ENCODE data around the gene TPM3. TPM values are rescaled to one million over a fixed set of nuclear protein-coding genes. Genes with fewer than 3 reads are reported as not detected.

The TPM3 gene
- total and polyA plus RNA-seq, 9 of the 15 experiments (the other 6 are each of a cell fraction or from before 2014, with no cell fraction given): 202 to 604 (median 421) TPM

- TF ChIP-seq ARHGAP35 (IDR thresholded peaks at IDR 0.05; ENCODE audit: partially characterized antibody) (no peak), XRCC3 (IDR thresholded peaks at IDR 0.05) (peak; percentile 79; the same call in 1 of the 2 replicates), NRF1 (conservative IDR thresholded peaks at IDR 0.05 in 1 of 2, IDR thresholded peaks at IDR 0.05 in 1 of 2) (no peak), PTRF (tag; IDR thresholded peaks at IDR 0.05) (no peak), ZNF668 (CRISPR knock-in tag; IDR thresholded peaks at IDR 0.05) (no peak), SMARCA5 (IDR thresholded peaks at IDR 0.05) (no peak), HMG20B (CRISPR knock-in tag; IDR thresholded peaks at IDR 0.05) (no peak), RBM17 (IDR thresholded peaks at IDR 0.05; ENCODE audit: borderline replicate concordance, low read depth, low read length) (no peak), PRPF4 (IDR thresholded peaks at IDR 0.05; ENCODE audit: insufficient read depth, low read depth, low read length, poor library complexity, severe bottlenecking) (no peak), ZNF184 (CRISPR knock-in tag; IDR thresholded peaks at IDR 0.05) (no peak), BACH1 (tag; IDR thresholded peaks at IDR 0.05) (no peak), RBM25 (IDR thresholded peaks at IDR 0.05; ENCODE audit: low read depth, low read length, severe bottlenecking) (peak; percentile 13), KLF13 (tag; IDR thresholded peaks at IDR 0.05; ENCODE audit: borderline replicate concordance, low read depth) (no peak), HDAC3 (IDR thresholded peaks at IDR 0.05; ENCODE audit: borderline replicate concordance, partially characterized antibody) (no peak), FOXP1 (CRISPR knock-in tag; IDR thresholded peaks at IDR 0.05) (no peak), CBX3 (IDR thresholded peaks at IDR 0.05; ENCODE audit: borderline replicate concordance in 1 of 2, low read length in 2 of 2) (peak in 1 of 2 experiments; percentile 98; a peak in 2 of 3 replicates), SRSF9 (IDR thresholded peaks at IDR 0.05; ENCODE audit: borderline replicate concordance, low read depth, low read length) (no peak), MECOM (CRISPR knock-in tag; IDR thresholded peaks at IDR 0.05) (no peak), HBP1 (CRISPR knock-in tag; IDR thresholded peaks at IDR 0.05) (no peak), YBX1 (IDR thresholded peaks at IDR 0.05) (no peak), SIRT6 (IDR thresholded peaks at IDR 0.05; ENCODE audit: low read depth, low read length) (no peak), ZNF76 (CRISPR knock-in tag; IDR thresholded peaks at IDR 0.05; ENCODE audit: borderline replicate concordance) (no peak), MAX (CRISPR knock-in tag; IDR thresholded peaks at IDR 0.05) (no peak), TARDBP (IDR thresholded peaks at IDR 0.05) (no peak), RHOXF2B (CRISPR knock-in tag; conservative IDR thresholded peaks at IDR 0.05) (no peak), NONO (IDR thresholded peaks at IDR 0.05; ENCODE audit: low read depth in 2 of 2, low read length in 1 of 2) (no peak), MCM7 (IDR thresholded peaks at IDR 0.05) (no peak), ZNF551 (CRISPR knock-in tag; IDR thresholded peaks at IDR 0.05) (no peak), EWSR1 (IDR thresholded peaks at IDR 0.05; ENCODE audit: borderline replicate concordance, low read depth, partially characterized antibody) (no peak)
- TF ChIP-seq, protein P1, sequence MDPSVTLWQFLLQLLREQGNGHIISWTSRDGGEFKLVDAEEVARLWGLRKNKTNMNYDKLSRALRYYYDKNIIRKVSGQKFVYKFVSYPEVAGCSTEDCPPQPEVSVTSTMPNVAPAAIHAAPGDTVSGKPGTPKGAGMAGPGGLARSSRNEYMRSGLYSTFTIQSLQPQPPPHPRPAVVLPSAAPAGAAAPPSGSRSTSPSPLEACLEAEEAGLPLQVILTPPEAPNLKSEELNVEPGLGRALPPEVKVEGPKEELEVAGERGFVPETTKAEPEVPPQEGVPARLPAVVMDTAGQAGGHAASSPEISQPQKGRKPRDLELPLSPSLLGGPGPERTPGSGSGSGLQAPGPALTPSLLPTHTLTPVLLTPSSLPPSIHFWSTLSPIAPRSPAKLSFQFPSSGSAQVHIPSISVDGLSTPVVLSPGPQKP (CRISPR knock-in tag; IDR thresholded peaks at IDR 0.05): no peak
These were observed 32.3 kb downstream of the TPM3 start (continued) for GRCh38 chr1:154159554-154159953.

Data from K562 (cell line).